Psoas muscle (tissue), 8 donors: Measurements from ENCODE around the gene TMBIM1. TPM values are rescaled to one million over a fixed set of nuclear protein-coding genes. Genes with fewer than 3 reads are reported as not detected.

Experiments
- ATAC-seq, 4 donors: fragments of 200-7000 bp; cut with Tn5 transposase; one replicate each; pipeline ENCODE4 v1.9.1; 2020; ENCODE audit warnings: moderate library complexity in 3 of 4, mild to moderate bottlenecking in 2 of 4
- DNase-seq, 2 donors: peaks; one replicate each; pipeline ENCODE4 v3.0.0-alpha.2; 2020
- H3K27ac ChIP-seq: fragments of 200-600 bp; one replicate; pipeline ENCODE4 v1.8.0; 2022
- H3K27me3 ChIP-seq, 3 donors: fragments of 200-600 bp in 1 of 3; one replicate each; pipeline versions ENCODE4 v1.6.1 to v1.8.0; 2013 to 2022; ENCODE audit warnings: low read length in 2 of 3, mild to moderate bottlenecking in 2 of 3, moderate library complexity in 1 of 3; ENCODE audit not compliant: insufficient read depth in 3 of 3
- H3K36me3 ChIP-seq, 2 donors: fragments of 200-600 bp in 1 of 2; one replicate each; pipeline versions ENCODE4 v1.6.1 to v1.8.0; 2013 to 2022; ENCODE audit warnings: low read depth in 1 of 2, mild to moderate bottlenecking in 1 of 2, moderate library complexity in 1 of 2; ENCODE audit not compliant: insufficient read depth in 1 of 2
- H3K4me1 ChIP-seq: fragments of 200-600 bp; one replicate; pipeline ENCODE4 v1.8.0; 2022
- H3K4me3 ChIP-seq: fragments of 200-600 bp; one replicate; pipeline ENCODE4 v1.8.0; 2022; ENCODE audit warnings: mild to moderate bottlenecking
- H3K9me3 ChIP-seq: fragments of 200-600 bp; one replicate; pipeline ENCODE4 v1.8.0; 2022
- CTCF ChIP-seq: fragments of 200-600 bp; IDR thresholded peaks from one replicate; pipeline ENCODE4 v1.8.0; 2022; ENCODE audit warnings: antibody characterized with exemption
- WGBS, 3 donors: extraction: QIAGEN DNeasy Blood & Tissue Kit; methylation state at CpG; one replicate each; pipeline versions ENCODE4 v1.1.6 to v1.1.7; 2013; 5-methylcytosine and 5-hydroxymethylcytosine counted together
- intact Hi-C, 2 donors: fragments of 100-400 bp; cut with DNase I; formaldehyde crosslinking; loops; one replicate each; pipeline versions ENCODE4 v1.11.0 to v1.14.2; 2022
- polyA plus RNA-seq, 3 donors: library from polyadenylated mRNA; stranded (reverse); fragments of 200-250 nt; gene quantifications; one replicate each; pipeline ENCODE4 v1.2.3, GENCODE V29; 2013
- total RNA-seq, 4 donors: library from RNA; stranded (reverse); fragmentation: NEBNext Ultra II Directional in 2 of 4; extraction: Animal tissue kit (Norgen Biotek cat#: 25700) in 2 of 4; gene quantifications; one replicate each; pipeline versions ENCODE4 v1.2.1 to v1.2.4, GENCODE V29; 2021 to 2023
- donor health status: healthy with polysubstance abuse.
- donor health status: DM: no; HTN: no; CAD: no; lungs with moderate emphysema.
- donor health status: Bipolar disorder and iron deficiency.
- donor health status: healthy.
- donor health status: DM: yes; HTN: yes; CAD: no.
- donor health status: DM: no; HTN: no; CAD: no.
- donor health status: DM: no; HTN: no; CAD: no.
- donor health status: DM: yes; HTN: yes; CAD: no.

The TMBIM1 gene
- total and polyA plus RNA-seq, 7 donors, result 152 to 264 (median 167) TPM

GRCh38 chr2:218228366-218229090 lies 63.8 kb downstream of the TMBIM1 start:
- WGBS, 3 donors, result 88 to 91% (median 89%) methylated on average over 6 of the region's 6 CpGs
- H3K4me1 ChIP-seq, result peaks cover 45% of the 10 kb centered on the region

GRCh38 chr2:218226903-218227302 lies 65.4 kb downstream of the TMBIM1 start:
- no peak for TF ChIP-seq CTCF
- H3K27ac ChIP-seq, result no peak overlapping the region
- H3K4me3 ChIP-seq, result no peak overlapping the region
- no peak for DNase-seq
- ATAC-seq, result no peak
- H3K36me3 ChIP-seq, result peaks cover 23 to 76% of the 10 kb centered on the region in 2 donors
- 82 to 94% (median 88%) methylated on average over 3 of the region's 3 CpGs for WGBS, 3 donors
- no peaks in the 10 kb centered on the region for H3K27me3 ChIP-seq
- no peaks in the 10 kb centered on the region for H3K9me3 ChIP-seq
- H3K4me1 ChIP-seq, result peaks cover 61% of the 10 kb centered on the region
- intact Hi-C loops, result no loop called here

More at GRCh38 chr2:218228366-218229090, 63.8 kb downstream of the TMBIM1 start:
- DNase-seq, result no peak
- intact Hi-C loops, result no loop called here
- H3K27ac ChIP-seq, result peak overlapping the region; percentile 39
- TF ChIP-seq CTCF, result no peak
- peak in 1 of 4 donors; percentile 29 for ATAC-seq
- no peak overlapping the region for H3K4me3 ChIP-seq
- H3K36me3 ChIP-seq, result peaks cover 23 to 93% of the 10 kb centered on the region in 2 donors
- H3K27me3 ChIP-seq, result no peaks in the 10 kb centered on the region
- no peaks in the 10 kb centered on the region for H3K9me3 ChIP-seq

Other genes starting within 250 kb of the TMBIM1 start
- not detected for gene RUFY4, start 223.2 kb downstream of the TMBIM1 start, total RNA-seq
- gene RUFY4, start 223.2 kb downstream of the TMBIM1 start, polyA plus RNA-seq, result under 1 TPM in 2 of 3 donors, not detected in 1; 0.01 to 0.03 TPM
- gene CXCR2, start 166.5 kb downstream of the TMBIM1 start, total RNA-seq, result 1 to 10 TPM in 2 of 4 donors, under 1 TPM in 2; 0.62 to 1.3 (median 0.98) TPM
- gene CXCR2, start 166.5 kb downstream of the TMBIM1 start, polyA plus RNA-seq, result under 1 TPM in 2 of 3 donors, not detected in 1; 0.03 to 0.09 TPM
- gene CXCR1, start 125.5 kb downstream of the TMBIM1 start, total RNA-seq, result under 1 TPM; 0.28 to 0.96 (median 0.74) TPM
- gene CXCR1, start 125.5 kb downstream of the TMBIM1 start, polyA plus RNA-seq, result under 1 TPM in 1 of 3 donors, not detected in 2; 0.10 TPM
- gene ARPC2, start 75.3 kb downstream of the TMBIM1 start, total RNA-seq, result 100 to 1,000 TPM; 150 to 218 (median 188) TPM
- gene ARPC2, start 75.3 kb downstream of the TMBIM1 start, polyA plus RNA-seq, result 100 to 1,000 TPM; 170 to 274 (median 244) TPM
- under 1 TPM; 0.24 to 0.74 (median 0.24) TPM for gene GPBAR1, start 31.5 kb downstream of the TMBIM1 start, total RNA-seq
- gene GPBAR1, start 31.5 kb downstream of the TMBIM1 start, polyA plus RNA-seq, result under 1 TPM; 0.45 to 0.59 (median 0.56) TPM
- gene AAMP, start 22.4 kb downstream of the TMBIM1 start, total RNA-seq, result 10 to 100 TPM; 52.7 to 70.6 (median 62.5) TPM
- 100 to 1,000 TPM in 2 of 3 donors, 10 to 100 TPM in 1; 73.8 to 120 (median 115) TPM for gene AAMP, start 22.4 kb downstream of the TMBIM1 start, polyA plus RNA-seq
- 10 to 100 TPM; 31.5 to 54.5 (median 41.0) TPM for gene PNKD, start 22.0 kb downstream of the TMBIM1 start, total RNA-seq
- 10 to 100 TPM; 55.6 to 86.9 (median 68.1) TPM for gene PNKD, start 22.0 kb downstream of the TMBIM1 start, polyA plus RNA-seq
- not detected for gene CATIP, start 64.4 kb upstream of the TMBIM1 start, total RNA-seq
- gene CATIP, start 64.4 kb upstream of the TMBIM1 start, polyA plus RNA-seq, result not detected
- gene SLC11A1, start 89.8 kb upstream of the TMBIM1 start, total RNA-seq, result 1 to 10 TPM; 2.1 to 3.9 (median 2.8) TPM
- 1 to 10 TPM in 2 of 3 donors, under 1 TPM in 1; 0.96 to 2.2 (median 1.9) TPM for gene SLC11A1, start 89.8 kb upstream of the TMBIM1 start, polyA plus RNA-seq
- 10 to 100 TPM; 57.2 to 73.0 (median 63.9) TPM for gene CTDSP1, start 107.4 kb upstream of the TMBIM1 start, total RNA-seq
- gene CTDSP1, start 107.4 kb upstream of the TMBIM1 start, polyA plus RNA-seq, result 10 to 100 TPM; 55.6 to 62.9 (median 57.4) TPM
- gene VIL1, start 126.6 kb upstream of the TMBIM1 start, total RNA-seq, result not detected
- under 1 TPM; 0.08 to 0.10 (median 0.10) TPM for gene VIL1, start 126.6 kb upstream of the TMBIM1 start, polyA plus RNA-seq